GM19025 (cell line): ENCODE measurements around the gene KIAA0319L.
"Not testable (repeated sequence)": the region's sequence is repeated elsewhere in the genome, so short reads cannot be mapped to it uniquely, and the experiment has no call there.

Experiments
- ATAC-seq: cut with Tn5 transposase; IDR thresholded peaks from one replicate; pipeline ENCODE4 v1.9.1; 2021; ENCODE audit warnings: mild to moderate bottlenecking, low read depth, moderate library complexity; ENCODE audit not compliant: unreplicated experiment

The KIAA0319L gene

GRCh38 chr1:35585281-35585680, 28.1 kb upstream of the KIAA0319L start:
- no peak for ATAC-seq

GRCh38 chr1:35581621-35582020, 24.4 kb upstream of the KIAA0319L start:
- ATAC-seq: not testable (repeated sequence)

GRCh38 chr1:35580949-35581388, 23.8 kb upstream of the KIAA0319L start:
- no peak for ATAC-seq

- ATAC-seq: no peak
Measured at GRCh38 chr1:35577071-35577998, 20.1 kb upstream of the KIAA0319L start.

- not testable (repeated sequence) for ATAC-seq
Measured at GRCh38 chr1:35576766-35577070, 19.5 kb upstream of the KIAA0319L start.

- no peak for ATAC-seq
Measured at GRCh38 chr1:35576061-35576765, 19.0 kb upstream of the KIAA0319L start.

GRCh38 chr1:35575416-35575958, 18.3 kb upstream of the KIAA0319L start:
- no peak for ATAC-seq

- ATAC-seq: no peak
Measured at GRCh38 chr1:35574655-35575415, 17.6 kb upstream of the KIAA0319L start.

GRCh38 chr1:35574125-35574654, 17.0 kb upstream of the KIAA0319L start:
- no peak for ATAC-seq

GRCh38 chr1:35573198-35574124, 16.3 kb upstream of the KIAA0319L start, which contains the start of gene TFAP2E:
Gene TFAP2E, plus strand, starts transcription at chr1:35573314. Its CDS starts 264 bp downstream, at chr1:35573578.
- no peak for ATAC-seq

- no peak for ATAC-seq
Measured at GRCh38 chr1:35572296-35572695, 15.1 kb upstream of the KIAA0319L start.

- no peak for ATAC-seq
Measured at GRCh38 chr1:35571263-35571662, 14.1 kb upstream of the KIAA0319L start.

- no peak for ATAC-seq
Measured at GRCh38 chr1:35570589-35571137, 13.5 kb upstream of the KIAA0319L start.

- no peak for ATAC-seq
Measured at GRCh38 chr1:35569936-35570335, 12.7 kb upstream of the KIAA0319L start.

GRCh38 chr1:35568975-35569395, 11.8 kb upstream of the KIAA0319L start:
- ATAC-seq: no peak

GRCh38 chr1:35567947-35568558, 10.8 kb upstream of the KIAA0319L start:
- ATAC-seq: no peak

- no peak for ATAC-seq
Measured at GRCh38 chr1:35565742-35566133, 8.5 kb upstream of the KIAA0319L start.

- ATAC-seq: no peak
Measured at GRCh38 chr1:35564884-35565741, 7.9 kb upstream of the KIAA0319L start.
